H1 (cell line): Measurements from ENCODE around the gene LHFPL3. TPM values are rescaled to one million over a fixed set of nuclear protein-coding genes. Genes with fewer than 3 reads are reported as not detected.

ENCODE experiments used
- CTCF ChIA-PET: fragments of 300-600 bp; sonication (Branson Sonifier 250); formaldehyde crosslinking; loops from one replicate; lab custom pipeline; 2021; ENCODE audit not compliant: partially characterized antibody; lab: Charles Lee
- POLR2A ChIA-PET: fragments of 300-600 bp; sonication (Branson Sonifier 250); formaldehyde crosslinking; loops from one replicate; lab custom pipeline; 2021; ENCODE audit warnings: inconsistent platforms; ENCODE audit not compliant: partially characterized antibody; lab: Charles Lee
- DNase-seq, 2 experiments: peaks; one replicate each; pipeline versions ENCODE4 v3.0.0 to v3.0.0-alpha.2; 2010 to 2022; ENCODE audit warnings: low spot score in 2 of 2, low read depth in 1 of 2, mixed read lengths in 1 of 2
- FAIRE-seq: peaks from 2 replicates; lab custom pipeline; 2011; peaks lifted over from hg19 to GRCh38; lab: Jason Lieb, UNC
- H2AFZ ChIP-seq: 2 replicates; pipeline ENCODE4 v1.8.1; 2012; ENCODE audit warnings: low read length, inconsistent platforms
- H2AK5ac ChIP-seq: 2 replicates; pipeline ENCODE4 v1.6.1; 2013; ENCODE audit warnings: low read depth, low read length
- H2BK120ac ChIP-seq: replicated peaks from 2 replicates; pipeline ENCODE3; 2013; ENCODE audit warnings: low read depth, low read length, inconsistent platforms
- H2BK12ac ChIP-seq: 2 replicates; pipeline ENCODE4 v1.6.1; 2013; ENCODE audit warnings: low read depth, low read length
- H2BK15ac ChIP-seq: 2 replicates; pipeline ENCODE4 v1.6.1; 2013; ENCODE audit warnings: low read length
- H2BK20ac ChIP-seq: 2 replicates; pipeline ENCODE4 v1.6.1; 2013; ENCODE audit warnings: low read length
- H2BK5ac ChIP-seq: 2 replicates; pipeline ENCODE4 v1.6.1; 2013; ENCODE audit warnings: low read depth, low read length
- H3K14ac ChIP-seq: 2 replicates; pipeline ENCODE4 v1.6.1; 2013; ENCODE audit warnings: inconsistent platforms; ENCODE audit not compliant: insufficient read length
- H3K18ac ChIP-seq: 2 replicates; pipeline ENCODE4 v1.6.1; 2013; ENCODE audit warnings: low read length; ENCODE audit errors: extremely low read depth
- H3K23ac ChIP-seq: 2 replicates; pipeline ENCODE4 v1.6.1; 2013; ENCODE audit warnings: inconsistent platforms; ENCODE audit not compliant: insufficient read length
- H3K23me2 ChIP-seq: 2 replicates; pipeline ENCODE4 v1.6.1; 2013; ENCODE audit warnings: low read depth, low read length
- H3K27ac ChIP-seq: 2 replicates; pipeline ENCODE4 v1.6.1; 2011; ENCODE audit warnings: low read depth, low read length, inconsistent platforms
- H3K27me3 ChIP-seq, 4 experiments: replicated peaks in 1 of 4; 1 replicate in 1 of 4; 2 replicates in 3 of 4; pipeline versions ENCODE4 v1.6.1 to v1.8.1; 2011 to 2013; ENCODE audit warnings: low read length in 3 of 4, mild to moderate bottlenecking in 3 of 4, inconsistent platforms in 2 of 4, mixed read lengths in 2 of 4, moderate library complexity in 1 of 4; ENCODE audit not compliant: control insufficient read depth in 3 of 4, insufficient read depth in 3 of 4; ENCODE audit errors: extremely low read depth in 1 of 4
- H3K36me3 ChIP-seq, 4 experiments: 2 replicates each; pipeline versions ENCODE4 v1.6.1 to v1.8.1; 2011 to 2013; ENCODE audit warnings: mild to moderate bottlenecking in 4 of 4, low read length in 3 of 4, moderate library complexity in 2 of 4, control low read depth in 1 of 4, inconsistent platforms in 1 of 4; ENCODE audit not compliant: insufficient read depth in 4 of 4, control insufficient read depth in 2 of 4
- H3K4ac ChIP-seq: replicated peaks from 2 replicates; pipeline ENCODE3; 2013; ENCODE audit warnings: low read length, low read depth, mixed read lengths, inconsistent platforms; ENCODE audit not compliant: insufficient read length
- H3K4me1 ChIP-seq, 4 experiments: replicated peaks in 1 of 4; 1 replicate in 1 of 4; 2 replicates in 3 of 4; pipeline versions ENCODE4 v1.6.1 to v1.8.1; 2011 to 2013; ENCODE audit warnings: low read length in 3 of 4, inconsistent platforms in 2 of 4, mixed read lengths in 1 of 4; ENCODE audit not compliant: insufficient read depth in 4 of 4, control insufficient read depth in 3 of 4
- H3K4me2 ChIP-seq, 2 experiments: 2 replicates each; pipeline versions ENCODE4 v1.6.1 to v1.8.1; 2011 to 2013; ENCODE audit warnings: low read depth in 2 of 2, low read length in 2 of 2, control low read depth in 1 of 2, inconsistent platforms in 1 of 2, mild to moderate bottlenecking in 1 of 2; ENCODE audit not compliant: insufficient read depth in 1 of 2
- H3K4me3 ChIP-seq, 4 experiments: fragments of 200-600, 300-600 bp in 1 of 4; sonication (generic), shearing (Covaris generic), sonication (Bioruptor Twin) in 1 of 4; 2 replicates each; pipeline versions ENCODE4 v1.5.1 to v1.8.1; 2011 to 2016; ENCODE audit warnings: low read length in 4 of 4, low read depth in 3 of 4, control low read depth in 2 of 4, inconsistent platforms in 2 of 4, mild to moderate bottlenecking in 2 of 4, mixed read lengths in 1 of 4, moderate library complexity in 1 of 4; ENCODE audit not compliant: insufficient read depth in 2 of 4; ENCODE audit errors: extremely low read depth in 1 of 4
- H3K56ac ChIP-seq: replicated peaks from 2 replicates; pipeline ENCODE3; 2013; ENCODE audit warnings: low read depth, mild to moderate bottlenecking, mixed read lengths, low read length, inconsistent platforms; ENCODE audit not compliant: insufficient read length
- H3K79me1 ChIP-seq: 2 replicates; pipeline ENCODE4 v1.6.1; 2013; ENCODE audit warnings: low read depth, low read length, control low read depth
- H3K79me2 ChIP-seq, 2 experiments: 2 replicates each; pipeline versions ENCODE4 v1.6.1 to v1.8.1; 2012 to 2013; ENCODE audit warnings: low read length in 2 of 2, mild to moderate bottlenecking in 2 of 2, inconsistent platforms in 1 of 2; ENCODE audit not compliant: insufficient read depth in 2 of 2, control insufficient read depth in 1 of 2
- H3K9ac ChIP-seq, 4 experiments: replicated peaks in 1 of 4; 1 replicate in 1 of 4; 2 replicates in 3 of 4; pipeline versions ENCODE4 v1.6.1 to v1.8.1; 2011 to 2013; ENCODE audit warnings: low read depth in 3 of 4, low read length in 3 of 4, control low read depth in 2 of 4, mild to moderate bottlenecking in 2 of 4, moderate library complexity in 2 of 4, inconsistent platforms in 1 of 4; ENCODE audit errors: extremely low read depth in 1 of 4
- H3K9me3 ChIP-seq, 2 experiments: 2 replicates each; pipeline versions ENCODE4 v1.6.1 to v1.8.1; 2012 to 2013; ENCODE audit warnings: mild to moderate bottlenecking in 2 of 2, moderate library complexity in 2 of 2, control low read depth in 1 of 2, inconsistent platforms in 1 of 2, low read depth in 1 of 2, low read length in 1 of 2, mixed read lengths in 1 of 2; ENCODE audit not compliant: insufficient read depth in 2 of 2
- H4K20me1 ChIP-seq, 2 experiments: replicated peaks in 1 of 2; 2 replicates each; pipeline versions ENCODE3 to v1.8.1; 2011 to 2013; ENCODE audit warnings: inconsistent platforms in 2 of 2, low read length in 2 of 2, mild to moderate bottlenecking in 1 of 2; ENCODE audit not compliant: insufficient read depth in 2 of 2, control insufficient read depth in 1 of 2
- H4K5ac ChIP-seq: 2 replicates; pipeline ENCODE4 v1.6.1; 2013; ENCODE audit warnings: low read length, low read depth, mixed read lengths, inconsistent platforms; ENCODE audit not compliant: insufficient read length
- H4K8ac ChIP-seq: 2 replicates; pipeline ENCODE4 v1.8.0; 2013; ENCODE audit warnings: mild to moderate bottlenecking, moderate library complexity, low read length, inconsistent platforms; ENCODE audit not compliant: insufficient read depth; ENCODE audit errors: extremely low read depth
- H4K91ac ChIP-seq: replicated peaks from 2 replicates; pipeline ENCODE3; 2013; ENCODE audit warnings: low read length, mixed read lengths, inconsistent platforms; ENCODE audit not compliant: insufficient read length
- CREB1 ChIP-seq: IDR thresholded peaks from 2 replicates; pipeline ENCODE4 v1.6.1; 2012; ENCODE audit warnings: inconsistent platforms
- GABPA ChIP-seq: IDR thresholded peaks from 2 replicates; pipeline ENCODE4 v1.6.1; 2011; ENCODE audit warnings: mild to moderate bottlenecking, low read length, moderate library complexity, borderline replicate concordance; ENCODE audit not compliant: insufficient read depth
- NRF1 ChIP-seq: IDR thresholded peaks from 2 replicates; pipeline ENCODE4 v1.6.1; 2011; ENCODE audit warnings: mild to moderate bottlenecking, low read depth, low read length, improper control_type of control experiment
- SIX5 ChIP-seq: IDR thresholded peaks from 2 replicates; pipeline ENCODE4 v1.6.1; 2011; ENCODE audit warnings: mild to moderate bottlenecking, low read depth, low read length
- WGBS, 2 experiments: shearing (Covaris generic) in 1 of 2; methylation state at CpG; one replicate each; pipeline versions ENCODE4 v1.1.6 to v1.1.7; 2013 to 2015; ENCODE audit warnings: low lambda C conversion rate in 2 of 2, mixed read lengths in 2 of 2, inconsistent platforms in 1 of 2, low coverage in 1 of 2, missing lambda C conversion rate in 1 of 2; ENCODE audit not compliant: insufficient replicate concordance in 2 of 2, insufficient coverage in 1 of 2, insufficient read length in 1 of 2; ENCODE audit errors: extremely low coverage in 1 of 2, missing lambda C conversion rate in 1 of 2; 5-methylcytosine and 5-hydroxymethylcytosine counted together
- polyA plus RNA-seq, 7 experiments: library from polyadenylated mRNA; depleted of rRNA in 3 of 7; stranded (reverse) in 5 of 7; unstranded in 2 of 7; fragments of >200 nt in 5 of 7; fragments of 200-250 nt in 2 of 7; gene quantifications; 1 replicate in 5 of 7; 2 replicates in 1 of 7; 4 replicates in 1 of 7; pipeline versions ENCODE4 v1.2.1 to v1.2.3, GENCODE V29; 2011 to 2013; ENCODE audit warnings: missing spikeins in 2 of 7, mixed read lengths in 2 of 7
- total RNA-seq: library from RNA; stranded (reverse); fragmentation: NEBNext Ultra II Directional; extraction: Animal tissue kit (Norgen Biotek cat#: 25700); gene quantifications from 2 replicates; pipeline ENCODE4 v1.2.1, GENCODE V29; 2021

LHFPL3 gene
- total and polyA plus RNA-seq, 2 of the 8 experiments (the other 6 are each of a cell fraction or from before 2014, with no cell fraction given), result 0.24 to 0.50 TPM

GRCh38 chr7:104838537-104839299 lies 510.3 kb downstream of the LHFPL3 start:
- Histone ChIP-seq H2BK12ac (no peak overlapping the region), H2AK5ac (no peak overlapping the region), H3K23ac (no peak overlapping the region), H3K56ac (no peak overlapping the region), H2BK5ac (no peak overlapping the region), H3K79me1 (no peaks in the 10 kb centered on the region), H3K18ac (no peak overlapping the region), H3K27ac (no peak overlapping the region), H3K9me3 (no peaks in the 10 kb centered on the region), H2BK15ac (no peak overlapping the region), H3K4me2 (no peak overlapping the region), H4K5ac (no peak overlapping the region), H3K36me3 (no peaks in the 10 kb centered on the region), H3K27me3 (no peaks in the 10 kb centered on the region), H3K9ac (no peak overlapping the region), H4K20me1 (no peaks in the 10 kb centered on the region), H4K91ac (no peak overlapping the region), H3K23me2 (no peaks in the 10 kb centered on the region), H4K8ac (no peak overlapping the region), H3K4ac (no peak overlapping the region), H2BK120ac (no peak overlapping the region), H3K4me3 (no peak overlapping the region), H3K14ac (no peak overlapping the region), H2BK20ac (no peak overlapping the region), H3K79me2 (no peaks in the 10 kb centered on the region), H3K4me1 (no peaks in the 10 kb centered on the region)
- WGBS, 2 experiments, result 80% methylated on average over 3 of the region's 3 CpGs; no CpG with 5 or more reads in 1 of the 2 experiments
- POLR2A ChIA-PET, result no interaction called here
- TF ChIP-seq SIX5 (no peak), CREB1 (no peak), NRF1 (no peak), GABPA (no peak)
- TF ChIP-seq, all 59 proteins: peak for 0
- CTCF ChIA-PET, result interaction anchor here (1.1 to 4.1 kb wide), 5 partner anchors 9 to 195 kb away, joined by 3 to 34 read pairs (median 5); no protein-coding TSS in a partner anchor
- FAIRE-seq, result no peak
- DNase-seq, result no peak
- no peak overlapping the region for H2AFZ ChIP-seq
